ENCODE data around the gene PRDM16.

PRDM16 gene

DNA sequence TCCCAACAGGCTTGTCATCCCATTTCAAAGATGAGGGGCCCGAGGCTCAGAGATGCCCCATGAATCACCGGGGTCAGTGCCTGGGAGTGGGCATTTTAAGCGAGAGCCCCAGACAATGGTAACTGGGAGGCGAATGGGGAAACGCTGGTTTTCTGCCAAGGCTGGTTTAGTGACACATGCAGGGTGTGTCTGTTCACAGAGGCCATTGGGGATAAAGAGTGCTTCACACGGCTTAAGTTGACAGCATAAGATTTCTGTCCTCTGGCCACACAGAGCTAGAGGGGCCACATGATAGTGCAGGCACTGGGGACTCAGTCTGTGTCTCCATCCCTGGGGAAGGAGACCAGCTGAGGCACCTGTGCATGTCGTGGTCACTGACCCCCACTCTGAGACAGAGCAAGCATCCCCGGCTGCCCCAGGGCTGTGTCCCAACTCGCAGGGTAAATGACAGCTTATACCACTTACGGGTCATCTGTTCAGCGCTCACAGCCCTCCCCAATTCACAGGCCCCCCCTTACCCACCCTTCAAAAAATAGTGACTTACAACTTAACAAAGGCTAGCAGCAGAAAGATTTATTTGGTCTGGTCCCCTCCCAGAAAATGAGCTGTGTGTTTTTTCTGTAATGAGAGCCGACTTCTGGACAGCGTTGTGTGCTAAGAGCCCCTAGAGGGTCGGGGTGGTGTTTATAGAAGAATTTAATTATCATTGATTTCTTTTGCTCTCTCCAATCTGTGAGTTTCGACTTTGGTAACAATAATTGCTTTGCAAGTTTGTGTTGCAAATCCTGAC lies 350.6 kb downstream of the PRDM16 start:
- DNase-seq (ENCODE audit: extremely low read depth, insufficient read length), result no peak
- H3K4me3 ChIP-seq (replicated peaks; ENCODE audit: low read depth, low read length), result no peak overlapping the region
- peaks cover 2% of the 10 kb centered on the region for H3K27me3 ChIP-seq (replicated peaks; ENCODE audit: control insufficient read depth, insufficient read depth, low read length)
- no peaks in the 10 kb centered on the region for H3K36me3 ChIP-seq (ENCODE audit: control insufficient read depth, insufficient read depth, low read length)
- TF ChIP-seq, protein P1, sequence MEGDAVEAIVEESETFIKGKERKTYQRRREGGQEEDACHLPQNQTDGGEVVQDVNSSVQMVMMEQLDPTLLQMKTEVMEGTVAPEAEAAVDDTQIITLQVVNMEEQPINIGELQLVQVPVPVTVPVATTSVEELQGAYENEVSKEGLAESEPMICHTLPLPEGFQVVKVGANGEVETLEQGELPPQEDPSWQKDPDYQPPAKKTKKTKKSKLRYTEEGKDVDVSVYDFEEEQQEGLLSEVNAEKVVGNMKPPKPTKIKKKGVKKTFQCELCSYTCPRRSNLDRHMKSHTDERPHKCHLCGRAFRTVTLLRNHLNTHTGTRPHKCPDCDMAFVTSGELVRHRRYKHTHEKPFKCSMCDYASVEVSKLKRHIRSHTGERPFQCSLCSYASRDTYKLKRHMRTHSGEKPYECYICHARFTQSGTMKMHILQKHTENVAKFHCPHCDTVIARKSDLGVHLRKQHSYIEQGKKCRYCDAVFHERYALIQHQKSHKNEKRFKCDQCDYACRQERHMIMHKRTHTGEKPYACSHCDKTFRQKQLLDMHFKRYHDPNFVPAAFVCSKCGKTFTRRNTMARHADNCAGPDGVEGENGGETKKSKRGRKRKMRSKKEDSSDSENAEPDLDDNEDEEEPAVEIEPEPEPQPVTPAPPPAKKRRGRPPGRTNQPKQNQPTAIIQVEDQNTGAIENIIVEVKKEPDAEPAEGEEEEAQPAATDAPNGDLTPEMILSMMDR (IDR thresholded peaks at IDR 0.05; ENCODE audit: insufficient read depth, low read length, poor library complexity, severe bottlenecking), result no peak

DNA sequence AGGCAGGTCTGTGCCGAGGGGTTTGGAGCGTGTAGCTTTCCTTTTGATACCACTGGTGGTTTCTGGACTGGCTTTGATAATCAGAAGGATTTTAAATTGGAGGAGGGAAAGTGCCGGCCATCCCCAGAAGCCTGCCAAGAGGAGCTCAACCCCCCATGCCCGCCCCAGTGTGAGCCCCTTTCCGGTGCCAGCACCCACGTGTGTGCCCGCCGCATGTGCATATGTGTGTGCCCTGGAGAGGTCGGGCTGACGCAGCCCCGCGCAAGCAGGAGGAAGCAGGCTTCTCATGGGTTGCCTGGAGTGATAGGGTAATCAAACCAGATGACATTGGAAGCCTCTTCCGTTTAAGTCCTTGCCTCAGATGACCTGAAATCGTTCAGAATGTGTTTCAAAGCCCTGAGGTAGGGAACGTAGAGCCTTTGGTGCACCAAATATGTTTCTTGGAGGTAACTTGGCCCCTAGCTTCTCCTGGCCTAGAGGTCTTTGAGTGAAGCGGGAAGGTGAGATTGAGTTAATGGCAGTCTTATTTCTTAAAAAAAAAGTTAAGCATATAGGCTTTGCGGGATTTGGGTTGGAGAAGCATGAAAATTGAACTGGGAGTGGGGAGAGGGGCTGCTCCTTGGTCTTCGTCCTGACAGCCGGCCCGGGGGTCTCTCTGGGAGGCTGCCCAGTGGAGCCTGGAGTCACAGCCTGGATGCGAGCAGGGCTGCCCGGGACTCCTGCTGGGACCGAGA lies 351.4 kb downstream of the PRDM16 start:
- DNase-seq (ENCODE audit: extremely low read depth, insufficient read length), result no peak
- Histone ChIP-seq H3K4me3 (replicated peaks; ENCODE audit: low read depth, low read length) (no peak overlapping the region), H3K36me3 (ENCODE audit: control insufficient read depth, insufficient read depth, low read length) (no peaks in the 10 kb centered on the region), H3K27me3 (replicated peaks; ENCODE audit: control insufficient read depth, insufficient read depth, low read length) (peaks cover 2% of the 10 kb centered on the region)
- TF ChIP-seq, protein P1 (IDR thresholded peaks at IDR 0.05; ENCODE audit: insufficient read depth, low read length, poor library complexity, severe bottlenecking), result no peak

DNA sequence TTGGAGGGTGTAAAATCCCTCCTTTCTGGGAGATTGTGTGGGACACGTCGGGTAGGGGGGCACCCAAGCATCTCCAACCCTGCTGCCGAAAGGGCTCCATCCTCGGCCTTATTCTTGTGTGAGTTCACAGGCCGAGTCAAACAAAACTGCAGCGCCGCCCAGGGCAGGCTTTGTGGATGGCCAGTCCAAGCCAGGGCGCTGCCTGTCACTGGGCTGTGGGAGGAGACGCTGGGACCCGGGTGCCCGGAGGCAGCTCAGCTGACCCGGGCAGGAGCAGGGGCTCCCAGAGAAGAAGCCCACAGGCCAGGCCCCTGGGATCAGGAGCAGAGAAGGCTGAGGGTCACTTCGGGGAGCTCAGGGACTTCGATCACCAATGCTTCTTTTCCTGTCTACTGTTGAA lies 353.6 kb downstream of the PRDM16 start:
- TF ChIP-seq, protein P1 (IDR thresholded peaks at IDR 0.05; ENCODE audit: insufficient read depth, low read length, poor library complexity, severe bottlenecking), result no peak
- no peak overlapping the region for H3K4me3 ChIP-seq (replicated peaks; ENCODE audit: low read depth, low read length)
- no peak for DNase-seq (ENCODE audit: extremely low read depth, insufficient read length)
- H3K27me3 ChIP-seq (replicated peaks; ENCODE audit: control insufficient read depth, insufficient read depth, low read length), result peaks cover 2% of the 10 kb centered on the region
- H3K36me3 ChIP-seq (ENCODE audit: control insufficient read depth, insufficient read depth, low read length), result no peaks in the 10 kb centered on the region

DNA sequence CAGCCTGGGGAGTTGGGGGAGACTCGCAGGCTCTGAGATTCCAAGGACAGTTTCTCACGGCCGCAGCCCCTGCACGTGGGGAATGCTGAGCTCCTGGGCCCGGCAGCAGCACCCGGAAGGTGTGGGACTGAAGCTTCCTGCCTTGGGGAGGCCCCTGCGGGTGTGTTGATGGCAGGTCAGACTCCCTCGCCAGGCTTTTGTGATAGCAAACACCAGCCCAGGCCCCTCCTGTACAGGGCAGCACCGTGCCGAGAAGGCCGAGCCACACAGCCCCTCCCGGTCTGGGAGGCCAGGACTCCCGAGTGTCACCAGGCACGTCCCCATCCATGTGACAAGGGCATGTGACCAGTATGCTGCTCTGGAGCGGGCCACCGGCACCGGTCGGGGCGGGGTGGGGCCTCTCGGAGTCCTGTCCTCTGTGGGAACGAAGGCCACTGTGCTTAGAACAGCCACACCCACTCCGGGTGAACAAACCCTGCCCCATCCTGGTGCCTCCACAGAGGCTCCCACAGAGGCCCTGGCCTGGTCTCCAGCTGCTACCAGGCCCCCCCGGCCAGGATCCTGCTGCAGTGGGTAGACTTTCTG lies 354.3 kb downstream of the PRDM16 start:
- Histone ChIP-seq H3K36me3 (ENCODE audit: control insufficient read depth, insufficient read depth, low read length) (no peaks in the 10 kb centered on the region), H3K27me3 (replicated peaks; ENCODE audit: control insufficient read depth, insufficient read depth, low read length) (peaks cover 2% of the 10 kb centered on the region), H3K4me3 (replicated peaks; ENCODE audit: low read depth, low read length) (no peak overlapping the region)
- DNase-seq (ENCODE audit: extremely low read depth, insufficient read length), result no peak
- TF ChIP-seq, protein P1 (IDR thresholded peaks at IDR 0.05; ENCODE audit: insufficient read depth, low read length, poor library complexity, severe bottlenecking), result no peak

DNA sequence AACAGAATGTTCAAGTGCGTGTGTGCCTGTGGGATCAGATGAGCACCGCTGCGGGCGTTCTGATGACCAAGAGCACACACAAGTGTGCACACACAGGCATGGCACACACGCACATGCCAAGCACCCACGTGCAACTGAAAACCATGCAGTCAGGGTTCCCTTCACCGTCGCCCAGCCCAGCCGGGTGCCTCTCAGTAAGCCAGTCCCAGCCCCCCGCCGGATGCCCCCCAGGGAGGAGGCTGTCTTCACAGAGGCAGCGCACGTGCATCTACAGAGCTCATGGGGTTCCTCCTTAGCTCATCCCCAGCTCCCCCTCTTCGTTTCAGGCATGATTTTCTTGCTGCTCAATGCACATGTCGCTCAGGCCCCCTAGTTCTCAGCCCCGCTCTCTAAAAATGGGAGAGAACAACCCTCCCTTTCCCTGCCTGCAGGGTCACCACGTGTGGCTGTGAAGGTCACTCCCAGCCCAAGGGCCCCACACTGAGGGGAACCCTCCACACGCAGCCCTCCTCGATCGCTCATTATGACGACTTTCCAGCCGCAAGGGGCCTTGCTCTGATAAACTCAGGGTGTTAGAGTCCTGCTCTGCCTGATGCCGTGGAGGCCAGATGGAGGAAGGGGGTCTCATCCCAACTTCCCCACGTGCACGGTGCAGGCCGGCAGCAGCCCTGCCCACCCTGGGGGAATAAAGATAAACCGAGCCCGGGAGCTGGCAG lies 355.1 kb downstream of the PRDM16 start:
- peaks cover 2% of the 10 kb centered on the region for H3K27me3 ChIP-seq (replicated peaks; ENCODE audit: control insufficient read depth, insufficient read depth, low read length)
- DNase-seq (ENCODE audit: extremely low read depth, insufficient read length), result no peak
- no peaks in the 10 kb centered on the region for H3K36me3 ChIP-seq (ENCODE audit: control insufficient read depth, insufficient read depth, low read length)
- no peak overlapping the region for H3K4me3 ChIP-seq (replicated peaks; ENCODE audit: low read depth, low read length)
- TF ChIP-seq, protein P1 (IDR thresholded peaks at IDR 0.05; ENCODE audit: insufficient read depth, low read length, poor library complexity, severe bottlenecking), result no peak

Data from GM06990 (cell line).